Measurements from ENCODE around the gene CACNA1B. TPM values are rescaled to one million over a fixed set of nuclear protein-coding genes. Genes with fewer than 3 reads are reported as not detected.

The CACNA1B gene
- total RNA-seq, 4 donors from 2014 or later = 0.13 to 0.42 (median 0.31) TPM

DNA sequence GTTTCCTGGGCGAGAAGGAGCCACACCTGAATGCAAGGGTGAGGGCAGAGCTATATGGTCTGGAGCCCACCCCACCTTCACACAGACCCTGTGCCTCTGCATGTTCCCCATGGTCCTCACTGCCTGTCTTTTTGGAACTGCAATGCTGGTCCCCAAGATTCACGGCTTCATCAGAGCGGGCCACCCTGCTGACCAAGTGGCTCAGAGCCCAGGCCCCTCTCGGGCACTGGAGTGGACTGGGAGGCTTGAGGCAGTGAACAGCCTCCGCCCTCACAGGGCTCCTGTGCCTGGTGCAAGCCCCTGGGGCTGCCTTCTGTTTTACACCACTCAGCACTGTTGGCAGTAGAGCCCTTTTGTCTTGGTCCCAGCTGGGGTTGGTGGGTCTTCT, 143.2 kb downstream of the CACNA1B start:
- 85% methylated on average over 4 of the region's 5 CpGs for WGBS
- H3K27me3 ChIP-seq = peaks cover 0 to 70% (median 18%) of the 10 kb centered on the region in 4 donors
- no peak overlapping the region for H3K4me3 ChIP-seq
- H3K9me3 ChIP-seq = no peaks in the 10 kb centered on the region
- intact Hi-C loops (cut with DNase I) = no loop called here
- no peaks in the 10 kb centered on the region for H3K36me3 ChIP-seq
- TF ChIP-seq, protein P1, sequence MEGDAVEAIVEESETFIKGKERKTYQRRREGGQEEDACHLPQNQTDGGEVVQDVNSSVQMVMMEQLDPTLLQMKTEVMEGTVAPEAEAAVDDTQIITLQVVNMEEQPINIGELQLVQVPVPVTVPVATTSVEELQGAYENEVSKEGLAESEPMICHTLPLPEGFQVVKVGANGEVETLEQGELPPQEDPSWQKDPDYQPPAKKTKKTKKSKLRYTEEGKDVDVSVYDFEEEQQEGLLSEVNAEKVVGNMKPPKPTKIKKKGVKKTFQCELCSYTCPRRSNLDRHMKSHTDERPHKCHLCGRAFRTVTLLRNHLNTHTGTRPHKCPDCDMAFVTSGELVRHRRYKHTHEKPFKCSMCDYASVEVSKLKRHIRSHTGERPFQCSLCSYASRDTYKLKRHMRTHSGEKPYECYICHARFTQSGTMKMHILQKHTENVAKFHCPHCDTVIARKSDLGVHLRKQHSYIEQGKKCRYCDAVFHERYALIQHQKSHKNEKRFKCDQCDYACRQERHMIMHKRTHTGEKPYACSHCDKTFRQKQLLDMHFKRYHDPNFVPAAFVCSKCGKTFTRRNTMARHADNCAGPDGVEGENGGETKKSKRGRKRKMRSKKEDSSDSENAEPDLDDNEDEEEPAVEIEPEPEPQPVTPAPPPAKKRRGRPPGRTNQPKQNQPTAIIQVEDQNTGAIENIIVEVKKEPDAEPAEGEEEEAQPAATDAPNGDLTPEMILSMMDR (IDR thresholded peaks at IDR 0.05) = no peak
- TF ChIP-seq POLR2AphosphoS5 (IDR thresholded peaks at IDR 0.05) = no peak
- no peak for TF ChIP-seq POLR2A (IDR thresholded peaks at IDR 0.05; ENCODE audit: low read depth)
- TF ChIP-seq EP300 (IDR thresholded peaks at IDR 0.05) = no peak
- peaks cover 0 to 16% (median 11%) of the 10 kb centered on the region in 4 donors for H3K4me1 ChIP-seq
- H3K27ac ChIP-seq (replicated peaks in 1 of 4) = no peak overlapping the region
- no peak for DNase-seq (ENCODE audit: extremely low spot score)

DNA sequence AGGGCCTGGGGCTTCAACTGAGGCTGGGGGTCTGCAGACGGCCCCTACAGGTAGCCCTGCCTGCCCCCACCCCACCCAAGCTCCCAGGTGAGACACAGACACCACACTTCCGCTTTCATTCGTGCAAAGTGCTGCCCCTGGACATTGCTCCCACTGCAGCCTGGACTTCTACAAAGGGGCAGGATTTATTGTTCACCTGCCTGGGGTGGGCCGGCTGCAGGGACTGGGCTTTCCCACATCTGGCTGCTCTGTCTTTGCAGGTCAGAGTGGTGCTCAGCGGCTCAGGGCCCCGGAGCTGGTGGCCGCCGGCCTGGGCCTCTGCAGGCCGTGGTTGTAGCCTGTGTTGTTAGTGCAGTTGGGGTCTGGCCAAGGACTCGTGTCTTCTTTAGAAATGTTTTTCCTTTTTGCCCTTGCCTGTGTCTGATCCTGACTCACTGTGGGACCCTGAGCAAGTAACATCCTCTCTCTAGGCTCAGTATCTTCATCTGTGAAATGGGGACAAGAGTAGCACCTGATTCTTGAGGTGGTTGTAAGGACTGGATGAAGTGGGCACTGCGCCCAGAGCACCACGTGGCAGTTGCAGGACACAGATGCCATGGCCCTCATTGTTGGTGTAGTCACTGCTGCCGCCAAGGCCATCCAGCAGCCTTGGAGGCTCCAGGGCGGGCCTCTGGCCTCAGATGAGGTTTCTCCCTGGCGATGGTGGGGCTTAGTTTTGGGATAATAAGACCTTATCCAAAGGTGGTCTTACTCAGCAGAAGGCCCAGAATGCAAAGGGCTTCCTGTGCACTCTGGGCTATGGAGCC, 143.9 kb downstream of the CACNA1B start:
- intact Hi-C loops (cut with DNase I) = no loop called here
- Histone ChIP-seq H3K4me1 (peaks cover 0 to 16% (median 11%) of the 10 kb centered on the region in 4 donors), H3K4me3 (no peak overlapping the region), H3K27me3 (peaks cover 0 to 75% (median 18%) of the 10 kb centered on the region in 4 donors), H3K9me3 (no peaks in the 10 kb centered on the region), H3K27ac (replicated peaks in 1 of 4) (no peak overlapping the region), H3K36me3 (no peaks in the 10 kb centered on the region)
- 79% methylated on average over 7 of the region's 15 CpGs for WGBS
- no peak for DNase-seq (ENCODE audit: extremely low spot score)
- TF ChIP-seq, protein P1 (IDR thresholded peaks at IDR 0.05) = no peak
- TF ChIP-seq POLR2A (IDR thresholded peaks at IDR 0.05; ENCODE audit: low read depth) (no peak), POLR2AphosphoS5 (IDR thresholded peaks at IDR 0.05) (no peak), EP300 (IDR thresholded peaks at IDR 0.05) (no peak)

GRCh38 chr9:138022121-138022741, 144.6 kb downstream of the CACNA1B start:
- Histone ChIP-seq H3K27me3 (peaks cover 0 to 70% (median 18%) of the 10 kb centered on the region in 4 donors), H3K27ac (replicated peaks in 1 of 4) (no peak overlapping the region), H3K36me3 (no peaks in the 10 kb centered on the region), H3K4me1 (peaks cover 0 to 16% (median 11%) of the 10 kb centered on the region in 4 donors), H3K4me3 (no peak overlapping the region), H3K9me3 (no peaks in the 10 kb centered on the region)
- 39% methylated on average over 5 of the region's 17 CpGs for WGBS
- TF ChIP-seq EP300 (IDR thresholded peaks at IDR 0.05) (no peak), POLR2A (IDR thresholded peaks at IDR 0.05; ENCODE audit: low read depth) (no peak)
- TF ChIP-seq, protein P1 (IDR thresholded peaks at IDR 0.05) = peak in 1 of 3 experiments; percentile 12
- intact Hi-C loops (cut with DNase I) = no loop called here
- no peak for DNase-seq (ENCODE audit: extremely low spot score)

GRCh38 chr9:138022756-138023393, 145.3 kb downstream of the CACNA1B start:
- DNase-seq (ENCODE audit: extremely low spot score) = no peak
- peaks cover 0 to 64% (median 18%) of the 10 kb centered on the region in 4 donors for H3K27me3 ChIP-seq
- peak overlapping the region in 2 of 4 donors; percentile 6 to 16 for H3K4me3 ChIP-seq

More at GRCh38 chr9:138022756-138023393, 145.3 kb downstream of the CACNA1B start:
- Histone ChIP-seq H3K27ac (replicated peaks in 1 of 4) (no peak overlapping the region), H3K9me3 (no peaks in the 10 kb centered on the region), H3K36me3 (no peaks in the 10 kb centered on the region), H3K4me1 (peaks cover 0 to 16% (median 11%) of the 10 kb centered on the region in 4 donors)
- intact Hi-C loops (cut with DNase I) = no loop called here
- no peak for TF ChIP-seq POLR2AphosphoS5 (IDR thresholded peaks at IDR 0.05)
- no peak for TF ChIP-seq POLR2A (IDR thresholded peaks at IDR 0.05; ENCODE audit: low read depth)
- TF ChIP-seq EP300 (IDR thresholded peaks at IDR 0.05) = no peak
- TF ChIP-seq, protein P1 (IDR thresholded peaks at IDR 0.05) = no peak
- 7% methylated on average over 5 of the region's 69 CpGs for WGBS

Data from esophagus muscularis mucosa (tissue), 4 donors.